ENCODE data around the gene FYN.

DNA sequence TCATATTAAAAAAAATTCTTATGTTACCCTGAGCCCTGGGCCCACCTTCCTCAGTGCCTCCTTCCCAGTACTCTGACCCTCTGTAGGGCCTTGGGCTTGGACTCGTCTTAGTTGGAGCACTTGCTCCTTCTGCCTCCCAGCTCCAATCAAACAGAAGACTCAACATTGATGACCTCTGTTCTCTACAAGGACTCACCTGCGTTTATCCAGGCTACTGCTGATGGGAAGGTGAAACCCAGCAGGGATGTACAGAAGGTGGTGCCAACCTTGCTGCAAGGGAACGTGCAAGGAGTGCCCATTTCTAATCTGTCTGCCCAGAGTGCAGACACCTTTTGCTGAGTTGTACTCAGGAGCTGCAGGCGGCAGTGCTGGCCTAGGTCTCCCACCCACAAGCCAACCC lies 38.9 kb downstream of the FYN start:
- TF ChIP-seq POLR2A (IDR thresholded peaks at IDR 0.05; ENCODE audit: low read depth, low read length) (no peak), SPI1 (IDR thresholded peaks at IDR 0.05; ENCODE audit: low read depth, low read length) (no peak), POU2F2 (IDR thresholded peaks at IDR 0.05; ENCODE audit: low read depth, low read length) (no peak), POLR2AphosphoS5 (IDR thresholded peaks at IDR 0.05; ENCODE audit: low read depth, low read length) (no peak), TAF1 (IDR thresholded peaks at IDR 0.05; ENCODE audit: low read depth, low read length) (no peak)

All from GM12891 (cell line).